HEK293T (cell line): ENCODE data around the gene RASGEF1B.

Source experiments
- ARNT ChIP-seq: fragments of 450-650 bp; IDR thresholded peaks from 2 replicates; pipeline ENCODE4 v1.6.1; 2017; ENCODE audit warnings: mild to moderate bottlenecking
- BHLHE40 ChIP-seq: fragments of 450-650 bp; IDR thresholded peaks from 2 replicates; pipeline ENCODE4 v1.6.1; 2016; ENCODE audit warnings: mild to moderate bottlenecking, moderate library complexity, borderline replicate concordance
- CTBP1 ChIP-seq: fragments of 450-650 bp; IDR thresholded peaks from 2 replicates; pipeline ENCODE4 v1.6.1; 2016; ENCODE audit warnings: borderline replicate concordance
- ELF4 ChIP-seq: fragments of 450-650 bp; IDR thresholded peaks from 2 replicates; pipeline ENCODE4 v1.6.1; 2017; ENCODE audit warnings: antibody characterized with exemption
- FOXA1 ChIP-seq: fragments of 450-650 bp; IDR thresholded peaks from 2 replicates; pipeline ENCODE4 v1.6.1; 2016; ENCODE audit warnings: mild to moderate bottlenecking
- FOXK2 ChIP-seq: fragments of 450-650 bp; IDR thresholded peaks from 2 replicates; pipeline ENCODE4 v1.6.1; 2016; ENCODE audit warnings: mild to moderate bottlenecking
- FOXM1 ChIP-seq: fragments of 450-650 bp; IDR thresholded peaks from 2 replicates; pipeline ENCODE4 v1.6.1; 2017; ENCODE audit warnings: mild to moderate bottlenecking, borderline replicate concordance
- HDGF ChIP-seq: fragments of 450-650 bp; IDR thresholded peaks from 2 replicates; pipeline ENCODE4 v1.6.1; 2017; ENCODE audit warnings: antibody characterized with exemption, borderline replicate concordance
- L3MBTL2 ChIP-seq: fragments of 450-650 bp; conservative IDR thresholded peaks from 2 replicates; pipeline ENCODE4 v1.6.1; 2016; ENCODE audit warnings: mild to moderate bottlenecking
- NFRKB ChIP-seq: fragments of 450-650 bp; IDR thresholded peaks from 2 replicates; pipeline ENCODE4 v1.6.1; 2016; ENCODE audit warnings: mild to moderate bottlenecking, moderate library complexity
- PKNOX1 ChIP-seq: fragments of 450-650 bp; IDR thresholded peaks from 2 replicates; pipeline ENCODE4 v1.6.1; 2016
- SP1 ChIP-seq: fragments of 450-650 bp; IDR thresholded peaks from 2 replicates; pipeline ENCODE4 v1.6.1; 2017
- SUZ12 ChIP-seq: fragments of 450-650 bp; IDR thresholded peaks from 2 replicates; pipeline ENCODE4 v1.6.1; 2016; ENCODE audit warnings: mild to moderate bottlenecking
- ZNF384 ChIP-seq: fragments of 450-650 bp; IDR thresholded peaks from 2 replicates; pipeline ENCODE4 v1.6.1; 2016

GRCh38 chr4:81509191-81509590 lies 37.5 kb upstream of the RASGEF1B start:
- no peak for TF ChIP-seq ARNT
- TF ChIP-seq SUZ12, result no peak
- TF ChIP-seq HDGF, result no peak
- no peak for TF ChIP-seq FOXA1
- TF ChIP-seq NFRKB, result no peak
- no peak for TF ChIP-seq BHLHE40
- TF ChIP-seq SP1, result no peak
- TF ChIP-seq ELF4, result no peak
- TF ChIP-seq L3MBTL2, result no peak
- TF ChIP-seq ZNF384, result no peak
- no peak for TF ChIP-seq PKNOX1
- no peak for TF ChIP-seq FOXK2
- TF ChIP-seq CTBP1, result no peak
- no peak for TF ChIP-seq FOXM1
